Cerebellar cortex (tissue), 1 donor: ENCODE data around the gene MON1A.
A peak's percentile ranks its signal among the peaks of the same experiment; 100 is the strongest.

Experiments used
- DNase-seq: peaks from one replicate; pipeline ENCODE4 v3.0.0-alpha.2; 2015; ENCODE audit warnings: low spot score

MON1A gene

DNA sequence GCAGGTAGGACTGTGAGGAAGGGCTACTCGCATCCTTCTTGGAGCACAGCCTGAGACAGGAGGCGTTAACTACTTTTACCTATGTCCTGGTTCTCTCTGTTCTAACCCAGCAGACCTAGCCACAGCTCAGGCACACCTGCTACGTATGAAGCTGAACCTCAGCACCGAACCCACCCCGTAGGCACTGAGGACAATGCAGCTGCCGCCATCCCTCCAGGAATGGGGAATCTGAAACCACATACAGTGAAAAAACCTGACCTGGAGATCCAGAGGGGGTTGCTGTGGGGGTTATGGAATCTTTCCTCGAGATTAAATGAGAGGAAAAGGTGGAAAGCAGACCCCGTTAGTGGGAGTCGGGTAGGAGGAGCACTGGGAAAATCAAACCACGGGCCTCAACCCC lies 40.3 kb downstream of the MON1A start:
- DNase-seq: no peak

DNA sequence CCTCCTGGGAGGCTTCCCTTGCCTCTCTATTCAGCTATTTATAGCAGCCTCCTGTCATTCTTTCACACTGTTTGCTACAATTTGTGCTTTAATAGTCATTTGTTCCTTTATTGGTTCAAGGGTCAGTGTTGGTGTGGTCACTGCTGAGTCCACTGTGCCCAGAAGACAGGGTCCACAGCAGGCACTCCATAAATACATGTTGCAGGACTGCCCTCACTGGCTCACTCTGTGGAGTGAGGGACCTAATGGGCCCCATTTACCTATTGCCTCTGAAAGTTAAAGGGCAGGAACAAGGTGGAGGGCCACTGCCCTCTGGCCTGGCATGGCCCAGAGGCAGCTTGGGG lies 42.7 kb downstream of the MON1A start:
- DNase-seq: no peak

GRCh38 chr3:49883998-49884397 lies 45.6 kb downstream of the MON1A start:
- no peak for DNase-seq

DNA sequence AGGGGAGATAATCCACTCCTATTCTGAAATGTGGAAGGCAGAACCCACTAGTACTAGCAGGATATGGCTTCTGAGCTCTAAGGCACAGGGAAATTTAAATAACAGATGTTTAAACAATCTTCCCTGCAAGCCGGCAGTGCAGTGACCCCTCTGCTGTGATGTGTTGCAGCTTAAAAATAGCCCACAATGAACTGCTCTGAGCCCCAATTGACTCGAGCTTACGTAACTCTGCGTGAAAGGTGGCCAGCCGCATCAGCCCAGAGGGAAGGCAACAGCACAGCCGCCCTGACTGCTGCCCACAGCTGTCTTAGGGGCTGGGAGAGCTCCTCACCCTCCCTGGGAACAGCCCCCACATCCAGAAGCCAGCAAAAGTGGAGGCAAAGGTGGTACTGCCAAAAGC lies 47.4 kb downstream of the MON1A start:
- no peak for DNase-seq

GRCh38 chr3:49880581-49881315 lies 48.9 kb downstream of the MON1A start:
- DNase-seq: no peak

DNA sequence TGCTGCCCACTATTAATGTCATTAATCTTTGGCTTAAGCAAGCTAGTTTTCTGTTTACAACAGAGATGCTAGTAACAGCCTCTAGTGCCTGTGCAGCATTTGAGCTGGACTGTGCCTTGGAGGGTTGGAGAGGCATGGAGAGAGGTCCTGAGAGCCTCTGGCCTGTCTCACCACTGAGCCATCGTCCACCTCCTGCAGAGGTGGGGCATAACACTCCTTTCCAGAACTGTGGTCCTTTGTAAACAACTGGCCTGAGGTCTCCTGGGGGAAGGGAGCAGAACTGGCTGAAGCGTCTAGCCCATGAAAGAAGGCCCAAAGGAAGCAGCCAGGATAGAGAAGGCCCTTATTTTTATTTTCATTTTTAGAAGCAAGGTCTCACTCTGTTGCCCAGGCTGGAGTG lies 49.9 kb downstream of the MON1A start:
- no peak for DNase-seq

GRCh38 chr3:49878686-49879085 lies 50.9 kb downstream of the MON1A start:
- DNase-seq: no peak

- DNase-seq: no peak
These were observed 51.9 kb downstream of the MON1A start for GRCh38 chr3:49877716-49878115.

DNA sequence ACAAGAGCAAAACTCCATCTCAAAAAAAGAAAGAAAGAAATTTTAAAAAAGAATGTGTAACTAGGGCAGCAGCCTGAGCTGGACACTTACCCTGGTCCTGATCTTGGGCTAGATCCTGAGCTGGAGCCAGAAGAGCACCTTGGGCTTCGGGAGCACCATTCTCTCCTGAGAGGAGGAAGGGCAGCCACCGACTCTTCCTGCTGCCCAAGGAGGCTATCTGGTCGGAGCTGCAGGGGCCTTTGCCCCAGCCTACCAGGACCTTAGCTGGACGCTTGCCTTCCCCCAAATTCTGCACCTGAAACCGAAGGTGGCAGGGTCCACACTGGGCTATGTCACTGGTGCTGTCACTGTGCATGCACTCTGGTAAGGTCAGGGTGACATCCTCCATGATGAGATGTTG lies 53.0 kb downstream of the MON1A start:
- no peak for DNase-seq

DNA sequence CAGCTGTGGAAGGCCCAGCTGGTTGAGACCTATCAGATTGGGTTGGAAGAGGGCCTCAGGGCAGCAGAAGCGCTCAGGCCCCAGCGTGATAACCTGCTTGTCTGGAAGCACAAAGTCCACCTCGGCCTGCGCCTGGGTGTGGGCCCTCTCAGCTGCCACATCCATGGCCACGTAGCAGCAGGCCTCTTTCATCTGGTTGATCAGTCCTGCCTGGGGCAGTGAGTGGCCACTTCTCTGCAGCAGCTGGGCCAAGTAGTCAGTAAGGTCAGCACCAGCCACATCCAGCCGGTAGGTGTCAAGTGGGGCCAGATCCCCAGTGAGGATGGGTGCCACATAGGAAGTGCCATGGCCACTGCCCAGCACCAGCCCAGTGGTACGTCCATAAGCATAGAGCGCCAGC lies 56.0 kb downstream of the MON1A start:
- no peak for DNase-seq

DNA sequence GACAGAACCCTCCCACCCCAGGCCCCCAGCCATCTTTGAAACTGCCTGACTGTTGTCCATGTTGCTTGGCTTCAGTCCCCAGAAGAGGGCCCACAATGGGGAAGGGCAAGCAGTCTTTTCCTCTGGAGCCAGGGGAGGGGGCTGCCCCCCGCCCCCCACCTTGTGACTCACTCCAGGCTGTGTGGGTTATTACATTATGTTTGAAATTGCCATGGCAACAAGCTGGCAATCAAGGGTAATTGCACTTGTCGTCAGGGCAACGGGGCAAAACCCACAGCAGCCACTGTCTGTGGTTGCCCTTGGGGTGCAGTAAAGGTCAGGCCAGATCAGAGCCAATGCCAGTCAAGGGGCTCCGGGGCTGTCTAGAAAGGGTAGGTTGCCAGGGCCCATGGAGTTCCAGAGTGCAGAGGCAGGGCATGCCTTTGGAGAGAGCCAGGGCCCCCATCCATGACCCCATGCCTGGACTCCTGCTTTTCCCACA lies 56.8 kb downstream of the MON1A start:
- DNase-seq: no peak

DNA sequence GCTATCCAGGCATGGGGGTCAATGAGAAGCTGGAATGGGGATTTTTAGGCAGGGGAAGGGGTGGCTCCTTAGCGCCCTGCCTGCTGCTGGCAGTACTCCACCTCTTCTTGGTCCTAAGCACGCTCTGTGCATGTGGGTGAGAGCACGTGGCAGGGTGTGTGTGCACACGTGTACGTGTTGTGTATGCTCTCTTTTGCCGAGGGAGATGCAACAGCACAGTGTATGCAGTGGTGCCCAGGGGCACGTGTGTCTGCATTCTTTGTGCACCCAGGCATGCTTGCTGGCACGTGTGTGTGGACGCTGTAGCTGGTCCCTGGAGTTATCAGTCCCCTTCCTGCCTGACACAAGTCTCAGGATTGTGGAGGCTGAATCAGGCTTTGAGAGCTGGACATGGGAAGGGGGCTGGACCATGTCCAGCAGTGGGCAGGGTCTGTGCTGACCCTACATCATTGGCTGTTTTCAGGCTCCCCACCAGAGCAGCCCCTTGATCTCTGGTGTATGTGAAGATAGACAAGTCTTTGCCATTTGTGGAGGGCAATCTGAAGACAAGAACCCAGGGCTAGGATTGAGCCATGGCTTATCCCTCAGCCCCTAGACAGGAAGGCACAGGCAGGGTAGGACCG lies 58.0 kb downstream of the MON1A start:
- DNase-seq: no peak

- peak; percentile 18 for DNase-seq
These were observed 60.0 kb downstream of the MON1A start, which contains the start of gene CAMKV for GRCh38 chr3:49869525-49870126. Gene CAMKV, minus strand, starts transcription at chr3:49869906. Its CDS starts 7,518 bp downstream, at chr3:49862388.

DNA sequence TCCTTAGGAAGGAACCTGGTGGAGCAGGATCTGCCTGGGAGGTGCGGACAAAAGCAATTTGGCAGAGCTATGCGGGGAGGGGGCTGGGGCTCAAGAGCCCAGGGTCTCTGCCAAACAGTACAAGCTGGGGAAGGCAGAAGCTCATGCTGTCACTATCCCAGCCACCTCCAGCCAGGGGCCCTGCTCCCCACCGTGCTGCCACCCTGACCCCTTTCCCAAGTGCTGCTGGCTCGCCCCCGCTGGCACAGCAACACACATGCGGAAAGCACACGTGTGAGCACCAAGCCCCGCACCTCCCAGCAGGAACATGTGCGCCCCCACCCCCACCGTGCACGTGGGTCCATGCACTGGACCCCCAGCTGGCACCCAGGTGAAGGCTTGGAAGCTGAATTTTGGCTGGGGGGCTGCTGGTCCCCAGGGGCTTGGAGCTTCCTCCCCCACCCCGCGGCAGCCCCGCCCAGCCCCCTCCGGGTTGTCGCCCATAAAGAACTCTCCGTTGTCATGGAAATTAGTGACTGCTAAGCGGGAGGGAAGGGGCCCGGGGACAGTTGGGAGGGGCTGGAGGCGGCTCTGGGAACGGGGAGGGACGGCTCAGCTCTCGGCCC lies 60.6 kb downstream of the MON1A start:
- no peak for DNase-seq

DNA sequence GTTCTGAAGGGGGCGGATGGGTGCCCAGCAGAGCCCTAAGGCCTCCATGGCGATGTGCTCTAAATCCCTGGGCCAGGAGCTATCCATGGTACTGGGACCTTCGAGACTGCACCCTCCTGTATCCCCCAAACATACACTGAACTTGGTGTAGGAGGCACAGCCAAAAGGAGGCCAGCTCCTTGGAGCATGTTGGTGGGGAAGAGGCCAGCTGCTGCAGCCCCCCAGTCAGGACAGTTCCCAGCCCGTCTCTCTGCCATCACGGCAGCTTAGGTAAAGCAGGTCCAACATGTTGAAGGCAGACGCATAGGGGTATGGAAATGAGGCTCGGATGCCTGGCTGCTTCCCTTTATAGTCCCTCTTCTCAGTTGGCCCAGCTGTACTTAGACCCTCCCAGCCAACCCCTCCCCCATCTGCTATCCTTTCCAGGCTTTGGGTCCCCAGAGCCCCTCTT lies 61.7 kb downstream of the MON1A start:
- peak; percentile 19 for DNase-seq

DNA sequence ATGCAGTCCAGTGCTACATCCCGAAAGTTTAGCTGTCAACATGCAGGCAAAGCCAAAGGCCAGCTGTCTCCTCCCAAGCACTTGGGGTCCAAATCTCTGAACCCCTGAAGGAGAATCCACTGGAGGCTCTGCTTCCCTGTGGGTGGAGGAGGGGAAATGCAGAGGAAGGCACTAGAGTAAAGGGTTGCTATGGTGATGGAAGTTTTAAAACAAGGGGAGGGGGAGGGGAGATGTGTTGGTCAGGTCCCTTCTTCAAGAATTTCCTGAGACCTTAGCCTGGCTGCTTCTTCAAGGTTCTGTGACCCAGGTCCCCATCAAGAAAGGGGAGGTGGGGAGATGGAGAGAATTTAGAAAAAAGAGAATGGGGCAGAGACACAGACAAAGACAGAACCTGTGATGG lies 62.2 kb downstream of the MON1A start:
- DNase-seq: no peak

GRCh38 chr3:49865198-49865784 lies 64.3 kb downstream of the MON1A start:
- DNase-seq: no peak

DNA sequence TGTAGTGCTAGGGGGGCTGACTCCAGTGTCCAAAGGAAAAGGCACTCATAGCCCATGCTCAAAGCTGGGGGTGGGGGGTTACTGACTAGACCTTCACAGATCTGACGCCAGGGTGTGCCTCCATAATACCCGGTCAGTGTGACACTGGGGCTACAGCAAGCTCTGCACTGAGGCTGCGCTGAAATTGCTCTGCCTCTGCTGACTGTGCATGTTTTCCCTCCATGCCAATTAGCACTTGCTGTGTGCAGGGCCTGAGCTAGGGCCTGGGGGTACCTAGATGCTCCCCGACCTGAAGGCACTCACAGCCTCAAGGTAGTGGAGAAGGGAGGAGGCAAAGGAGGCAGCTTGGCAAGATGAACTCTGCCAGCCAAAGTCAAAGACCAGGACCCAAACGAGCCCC lies 65.1 kb downstream of the MON1A start:
- DNase-seq: no peak

DNA sequence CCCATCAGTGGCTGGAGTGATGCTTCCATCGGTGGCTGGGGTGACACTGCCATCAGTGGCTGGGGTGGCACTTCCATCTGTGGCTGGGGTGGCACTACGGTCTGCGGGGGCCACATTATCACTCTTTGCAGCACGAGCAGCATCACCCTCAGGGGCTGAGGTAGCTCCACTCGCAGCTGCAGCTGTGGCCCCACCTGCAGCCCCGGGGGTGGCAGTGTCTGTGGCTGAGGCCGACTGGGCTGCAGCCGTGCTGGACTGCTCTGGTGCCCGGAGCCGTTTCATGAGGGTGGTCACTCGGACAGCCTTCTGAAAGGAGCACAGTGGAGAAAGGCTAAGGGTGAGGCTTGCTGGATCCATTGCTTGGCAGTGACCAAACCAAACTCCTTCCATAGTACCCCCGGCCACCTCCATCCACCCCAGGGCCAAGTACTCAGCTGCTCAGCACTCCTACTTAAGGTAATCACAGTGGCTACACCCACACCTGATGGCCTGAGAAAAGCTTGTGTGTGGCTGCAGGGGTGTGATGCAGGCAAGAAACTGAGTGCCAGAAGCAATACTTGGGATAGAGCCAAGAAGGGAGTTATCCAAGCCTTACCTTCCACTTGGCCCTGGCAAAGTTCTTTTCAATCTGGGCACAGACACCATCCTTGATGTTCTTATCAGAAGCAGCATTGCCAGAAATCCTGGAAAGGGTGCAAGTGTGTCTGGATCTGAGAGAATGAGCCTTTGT lies 69.9 kb downstream of the MON1A start:
- DNase-seq: no peak
